ENCODE measurements around the gene SNX27.

DNA sequence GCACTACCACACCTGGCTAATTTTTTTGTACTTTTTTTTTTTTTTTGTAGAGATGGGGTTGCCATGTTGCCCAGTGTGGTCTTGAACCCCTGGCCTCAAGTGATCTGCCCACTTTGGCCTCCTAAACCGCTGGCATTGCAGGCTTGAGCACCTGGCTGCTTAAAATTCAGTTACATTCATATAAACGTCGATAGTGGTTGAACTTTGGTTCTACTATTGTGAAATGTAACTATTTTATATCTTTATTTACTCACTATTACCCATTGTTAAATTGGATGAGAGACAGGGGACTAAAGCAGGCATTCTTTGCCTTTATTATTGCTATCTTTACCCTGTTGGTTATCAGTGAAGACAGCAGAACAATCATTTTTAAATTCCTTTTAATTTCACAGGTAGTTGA is 6.2 kb downstream of the SNX27 start:
- TF ChIP-seq, protein P1, sequence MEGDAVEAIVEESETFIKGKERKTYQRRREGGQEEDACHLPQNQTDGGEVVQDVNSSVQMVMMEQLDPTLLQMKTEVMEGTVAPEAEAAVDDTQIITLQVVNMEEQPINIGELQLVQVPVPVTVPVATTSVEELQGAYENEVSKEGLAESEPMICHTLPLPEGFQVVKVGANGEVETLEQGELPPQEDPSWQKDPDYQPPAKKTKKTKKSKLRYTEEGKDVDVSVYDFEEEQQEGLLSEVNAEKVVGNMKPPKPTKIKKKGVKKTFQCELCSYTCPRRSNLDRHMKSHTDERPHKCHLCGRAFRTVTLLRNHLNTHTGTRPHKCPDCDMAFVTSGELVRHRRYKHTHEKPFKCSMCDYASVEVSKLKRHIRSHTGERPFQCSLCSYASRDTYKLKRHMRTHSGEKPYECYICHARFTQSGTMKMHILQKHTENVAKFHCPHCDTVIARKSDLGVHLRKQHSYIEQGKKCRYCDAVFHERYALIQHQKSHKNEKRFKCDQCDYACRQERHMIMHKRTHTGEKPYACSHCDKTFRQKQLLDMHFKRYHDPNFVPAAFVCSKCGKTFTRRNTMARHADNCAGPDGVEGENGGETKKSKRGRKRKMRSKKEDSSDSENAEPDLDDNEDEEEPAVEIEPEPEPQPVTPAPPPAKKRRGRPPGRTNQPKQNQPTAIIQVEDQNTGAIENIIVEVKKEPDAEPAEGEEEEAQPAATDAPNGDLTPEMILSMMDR (IDR thresholded peaks at IDR 0.05 in 2 of 3, conservative IDR thresholded peaks at IDR 0.05 in 1 of 3; ENCODE audit: borderline replicate concordance in 1 of 3, insufficient read depth in 1 of 3, low read depth in 2 of 3, low read length in 2 of 3): no peak
- TF ChIP-seq POLR2AphosphoS5 (IDR thresholded peaks at IDR 0.05; ENCODE audit: low read depth, low read length): no peak

Measured in HCT116 (cell line).